Activated naive CD4-positive, alpha-beta T cell treated with anti-CD3 and anti-CD28 coated beads for 36 hours (primary cell): ENCODE measurements around the gene RHOF. TPM values are rescaled to one million over a fixed set of nuclear protein-coding genes. Genes with fewer than 3 reads are reported as not detected.
"Not testable (repeated sequence)": the region's sequence is repeated elsewhere in the genome, so short reads cannot be mapped to it uniquely, and the experiment has no call there.

Experiments used
- CTCF ChIA-PET: fragments of 350-600 bp; sonication (Branson Sonifier 250); formaldehyde crosslinking; loops from one replicate; lab custom pipeline; 2021; ENCODE audit warnings: antibody characterized with exemption; lab: Charles Lee
- DNase-seq: peaks from one replicate; pipeline ENCODE4 v3.0.0-alpha.2; 2020
- H3K27ac Mint-ChIP-seq: one replicate; pipeline ENCODE4 v1.8.0; 2021; ENCODE audit warnings: mild to moderate bottlenecking, mixed read lengths
- H3K27me3 Mint-ChIP-seq: one replicate; pipeline ENCODE4 v1.8.0; 2021; ENCODE audit warnings: low read depth, mixed read lengths
- H3K36me3 Mint-ChIP-seq: one replicate; pipeline ENCODE4 v1.8.0; 2021; ENCODE audit warnings: low read depth, mixed read lengths
- H3K4me1 Mint-ChIP-seq: one replicate; pipeline ENCODE4 v1.8.0; 2021; ENCODE audit warnings: low read depth, mixed read lengths
- H3K4me3 Mint-ChIP-seq: one replicate; pipeline ENCODE4 v1.8.0; 2021; ENCODE audit warnings: mild to moderate bottlenecking, moderate library complexity, mixed read lengths
- H3K9me3 Mint-ChIP-seq: one replicate; pipeline ENCODE4 v1.8.0; 2021; ENCODE audit warnings: mixed read lengths
- intact Hi-C: fragments of 100-400 bp; cut with micrococcal nuclease; formaldehyde crosslinking; loops from one replicate; pipeline ENCODE4 v1.15.1; 2023
- total RNA-seq, 2 experiments: library from RNA; stranded (reverse); gene quantifications; one replicate each; pipeline ENCODE4 v1.2.3, GENCODE V29; 2021

The RHOF gene
- total RNA-seq, 2 experiments from 2014 or later, result 64.4 to 67.5 TPM

DNA sequence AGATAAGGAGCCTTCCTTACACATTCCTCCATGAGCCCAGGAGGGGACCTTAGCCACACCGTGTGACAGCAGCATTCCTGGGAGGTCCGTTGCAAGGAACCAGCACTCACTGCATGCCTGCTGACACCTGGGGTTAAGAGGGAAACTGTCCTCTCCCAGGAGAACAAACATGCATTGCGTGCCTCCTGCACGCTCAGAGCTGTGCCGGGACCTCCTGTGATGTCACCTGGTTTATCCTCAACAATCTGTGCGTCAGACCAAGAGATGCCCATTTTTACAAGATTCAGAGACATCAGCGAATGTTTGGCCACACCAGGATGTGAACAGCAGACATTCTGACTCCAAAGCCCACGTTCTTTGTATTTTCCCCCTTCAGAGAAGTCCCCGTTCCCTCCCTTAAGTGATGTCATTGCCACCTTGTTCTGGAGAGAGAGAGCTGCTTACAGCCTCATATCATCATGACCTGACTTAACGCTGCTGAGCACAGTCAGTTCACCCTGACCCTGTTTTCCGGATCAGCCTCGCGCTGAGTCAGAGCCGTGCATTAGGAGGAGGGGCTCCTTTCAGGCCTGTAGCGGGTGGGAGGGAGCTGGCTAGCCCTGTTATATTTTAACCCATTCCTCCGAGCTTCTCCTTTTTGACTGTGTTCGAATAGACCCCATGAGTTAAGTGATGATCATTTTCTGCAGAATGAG is 44.8 kb downstream of the RHOF start:
- peak; percentile 40 for DNase-seq
- intact Hi-C loops, result no loop called here
- Mint-ChIP-seq H3K27me3 (no peaks in the 10 kb centered on the region), H3K4me3 (no peak overlapping the region), H3K27ac (peak overlapping the region; percentile 37), H3K36me3 (peaks cover 8% of the 10 kb centered on the region), H3K4me1 (peaks cover 6% of the 10 kb centered on the region), H3K9me3 (no peaks in the 10 kb centered on the region)
- CTCF ChIA-PET, result interaction anchor here (0.7 kb wide), 1 partner anchor 44 kb away, joined by 3 read pairs; no protein-coding TSS in a partner anchor

DNA sequence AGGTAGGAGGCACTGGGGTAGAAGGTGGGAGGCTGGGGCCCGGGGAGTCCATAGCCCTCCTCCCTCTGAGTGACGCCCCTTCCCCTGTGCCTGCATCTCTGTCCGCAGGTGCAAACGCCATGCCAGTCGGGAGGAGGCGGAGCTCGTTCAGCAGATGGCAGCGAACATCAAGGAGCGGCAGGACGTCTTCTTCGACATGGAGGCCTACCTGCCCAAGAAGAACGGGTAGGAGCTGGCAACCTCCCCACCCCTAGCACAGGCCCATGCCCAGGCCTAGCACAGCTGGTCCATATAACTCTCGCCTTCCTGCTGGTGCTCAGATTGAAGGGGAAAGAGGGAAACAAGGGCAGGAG is 45.3 kb downstream of the RHOF start:
- H3K27me3 Mint-ChIP-seq, result no peaks in the 10 kb centered on the region
- intact Hi-C loops, result no loop called here
- peaks cover 8% of the 10 kb centered on the region for H3K36me3 Mint-ChIP-seq
- CTCF ChIA-PET, result interaction anchor here (0.6 kb wide), 1 partner anchor 16 kb away, joined by 3 read pairs; no protein-coding TSS in a partner anchor
- H3K9me3 Mint-ChIP-seq, result no peaks in the 10 kb centered on the region
- no peak overlapping the region for H3K4me3 Mint-ChIP-seq
- H3K27ac Mint-ChIP-seq, result no peak overlapping the region
- H3K4me1 Mint-ChIP-seq, result peaks cover 6% of the 10 kb centered on the region
- DNase-seq, result no peak

DNA sequence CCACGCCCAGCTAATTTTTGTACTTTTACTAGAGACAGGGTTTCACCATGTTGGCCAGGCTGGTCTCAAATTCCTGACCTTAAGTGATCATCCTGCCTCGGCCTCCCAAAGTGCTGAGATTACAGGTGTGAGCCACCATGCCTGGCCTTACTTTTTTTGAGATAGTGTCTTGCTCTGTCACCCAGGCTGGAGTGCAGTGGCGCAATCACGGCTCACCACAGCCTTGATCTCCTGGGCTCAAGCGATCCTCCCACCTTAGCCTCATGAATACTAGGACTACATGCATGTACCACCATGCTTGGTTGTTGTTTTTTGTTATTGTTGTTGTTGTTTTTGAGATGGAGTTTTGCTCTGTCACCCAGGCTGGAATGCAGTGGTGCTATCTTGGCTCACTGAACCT is 47.9 kb downstream of the RHOF start:
- H3K36me3 Mint-ChIP-seq, H3K27ac Mint-ChIP-seq, H3K27me3 Mint-ChIP-seq, CTCF ChIA-PET, DNase-seq, H3K4me3 Mint-ChIP-seq, H3K9me3 Mint-ChIP-seq, H3K4me1 Mint-ChIP-seq, intact Hi-C loops: not testable (repeated sequence)

DNA sequence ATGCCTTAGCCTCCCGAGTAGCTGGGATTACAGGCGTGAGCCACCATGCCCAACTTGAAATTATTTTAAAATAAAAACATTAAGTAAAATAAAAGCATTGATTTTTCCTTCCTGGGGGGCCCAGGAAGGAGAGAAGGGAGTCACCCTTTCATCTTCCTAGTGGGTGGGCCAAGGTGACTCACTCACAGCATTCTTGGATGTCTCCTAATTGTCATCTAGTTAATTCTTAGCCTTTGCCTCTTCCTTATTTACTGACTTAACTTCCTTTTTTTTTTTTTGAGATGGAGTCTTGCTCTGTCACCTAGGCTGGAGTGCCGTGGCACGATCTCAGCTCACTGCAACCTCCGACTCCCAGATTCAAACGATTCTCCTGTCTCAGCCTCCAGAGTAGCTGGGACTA is 51.7 kb downstream of the RHOF start:
- H3K27ac Mint-ChIP-seq, result no peak overlapping the region
- intact Hi-C loops, result no loop called here
- H3K9me3 Mint-ChIP-seq, result no peaks in the 10 kb centered on the region
- CTCF ChIA-PET, result interaction anchor here (0.6 to 0.7 kb wide), 2 partner anchors 112 to 235 kb away, joined by 3 to 5 read pairs; no protein-coding TSS in a partner anchor
- H3K27me3 Mint-ChIP-seq, result no peaks in the 10 kb centered on the region
- H3K4me3 Mint-ChIP-seq, result no peak overlapping the region
- no peaks in the 10 kb centered on the region for H3K4me1 Mint-ChIP-seq
- no peaks in the 10 kb centered on the region for H3K36me3 Mint-ChIP-seq
- no peak for DNase-seq

DNA sequence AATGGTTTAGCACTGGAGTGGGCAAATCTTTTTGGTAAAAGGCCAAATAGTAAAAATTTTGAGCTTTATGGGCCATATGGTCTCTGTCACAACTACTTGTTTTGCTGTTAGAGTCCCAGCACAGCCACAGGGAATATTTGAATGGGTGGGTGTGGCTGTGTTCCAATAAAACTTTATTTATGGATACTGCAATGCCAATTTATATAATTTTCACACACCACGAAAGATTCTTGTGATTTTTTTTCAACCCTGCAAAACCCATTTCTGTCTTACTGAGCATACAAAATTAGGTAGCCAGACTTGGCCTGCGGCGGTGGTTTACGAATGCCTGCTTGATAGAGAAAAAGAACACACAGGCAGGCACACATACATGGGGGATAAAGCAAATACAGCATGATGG is 52.6 kb downstream of the RHOF start:
- DNase-seq, result no peak
- intact Hi-C loops, result no loop called here
- Mint-ChIP-seq H3K36me3 (no peaks in the 10 kb centered on the region), H3K4me3 (no peak overlapping the region), H3K4me1 (no peaks in the 10 kb centered on the region), H3K27me3 (no peaks in the 10 kb centered on the region), H3K27ac (no peak overlapping the region), H3K9me3 (no peaks in the 10 kb centered on the region)
- CTCF ChIA-PET, result no interaction called here

DNA sequence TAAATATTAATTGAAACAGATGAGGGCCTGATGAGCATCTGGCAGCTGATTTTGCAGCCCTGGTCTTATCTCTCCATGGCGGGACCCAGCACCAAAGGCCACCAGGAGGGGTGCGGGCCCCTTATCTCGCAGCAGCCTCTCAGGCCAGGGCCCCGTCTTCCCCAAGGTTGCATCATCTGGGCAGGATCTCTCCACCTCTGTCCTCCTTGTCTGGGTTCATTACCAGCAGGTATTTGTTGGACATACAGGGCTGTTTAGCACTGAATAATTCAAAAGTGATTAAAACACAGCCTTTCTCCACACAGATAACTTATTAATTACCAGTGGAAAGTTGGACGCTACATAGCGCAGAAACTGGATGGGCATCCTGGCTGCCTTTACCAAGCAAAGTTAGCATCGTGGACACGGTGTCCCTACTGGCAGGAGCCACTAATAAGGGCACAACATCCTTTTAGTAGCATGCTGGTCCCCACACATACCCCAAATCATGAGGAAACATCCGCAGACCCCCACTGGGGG is 55.1 kb downstream of the RHOF start:
- CTCF ChIA-PET, result no interaction called here
- DNase-seq, result no peak
- H3K4me1 Mint-ChIP-seq, result no peaks in the 10 kb centered on the region
- no peaks in the 10 kb centered on the region for H3K27me3 Mint-ChIP-seq
- no peaks in the 10 kb centered on the region for H3K36me3 Mint-ChIP-seq
- no peak overlapping the region for H3K4me3 Mint-ChIP-seq
- no peak overlapping the region for H3K27ac Mint-ChIP-seq
- H3K9me3 Mint-ChIP-seq, result no peaks in the 10 kb centered on the region
- intact Hi-C loops, result no loop called here

DNA sequence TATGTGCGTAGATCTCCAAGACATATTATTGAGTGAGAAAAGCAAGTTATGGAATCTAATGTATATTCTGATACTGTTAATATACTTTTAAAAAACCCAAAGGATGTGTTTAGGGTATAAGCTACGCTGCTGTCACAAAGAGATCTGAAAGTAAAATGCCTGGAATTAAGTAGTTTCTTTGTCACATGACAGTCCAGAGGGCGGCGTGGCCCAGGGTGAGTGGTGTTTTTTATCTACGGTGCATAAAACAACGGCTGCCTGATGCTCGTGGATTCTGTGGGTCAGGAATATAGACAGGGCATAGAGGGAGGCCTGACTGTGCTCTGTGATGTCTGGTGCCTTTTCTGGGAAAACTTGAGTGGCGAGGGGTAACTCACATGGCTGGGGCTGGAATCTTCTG is 59.6 kb downstream of the RHOF start:
- H3K27ac Mint-ChIP-seq, result no peak overlapping the region
- H3K4me1 Mint-ChIP-seq, result no peaks in the 10 kb centered on the region
- no peaks in the 10 kb centered on the region for H3K36me3 Mint-ChIP-seq
- no peak overlapping the region for H3K4me3 Mint-ChIP-seq
- H3K27me3 Mint-ChIP-seq, result no peaks in the 10 kb centered on the region
- intact Hi-C loops, result no loop called here
- no peaks in the 10 kb centered on the region for H3K9me3 Mint-ChIP-seq
- CTCF ChIA-PET, result no interaction called here
- no peak for DNase-seq

DNA sequence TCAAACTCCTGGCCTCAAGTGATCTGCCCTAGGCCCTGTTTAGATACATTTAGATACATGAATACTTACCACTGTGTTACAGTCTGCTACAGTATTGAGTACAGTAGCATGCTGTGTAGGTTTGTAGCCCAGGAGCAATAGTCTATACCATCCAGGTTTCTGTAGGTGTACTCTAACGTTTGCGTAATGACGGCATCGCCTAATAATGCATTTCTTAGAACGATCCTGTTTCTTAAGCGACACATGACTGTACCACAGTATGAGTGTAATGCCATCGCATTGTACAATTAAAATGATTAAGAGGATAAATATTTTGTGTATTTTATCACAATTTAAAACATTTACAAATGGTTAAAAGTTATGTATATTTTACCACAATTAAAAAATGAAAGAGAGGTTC is 62.0 kb downstream of the RHOF start:
- CTCF ChIA-PET, result interaction anchor here (0.7 kb wide), 1 partner anchor 16 kb away, joined by 3 read pairs; no protein-coding TSS in a partner anchor
- Mint-ChIP-seq H3K9me3 (no peaks in the 10 kb centered on the region), H3K27me3 (no peaks in the 10 kb centered on the region), H3K27ac (no peak overlapping the region), H3K4me1 (no peaks in the 10 kb centered on the region), H3K36me3 (no peaks in the 10 kb centered on the region), H3K4me3 (no peak overlapping the region)
- DNase-seq, result no peak
- intact Hi-C loops, result no loop called here

DNA sequence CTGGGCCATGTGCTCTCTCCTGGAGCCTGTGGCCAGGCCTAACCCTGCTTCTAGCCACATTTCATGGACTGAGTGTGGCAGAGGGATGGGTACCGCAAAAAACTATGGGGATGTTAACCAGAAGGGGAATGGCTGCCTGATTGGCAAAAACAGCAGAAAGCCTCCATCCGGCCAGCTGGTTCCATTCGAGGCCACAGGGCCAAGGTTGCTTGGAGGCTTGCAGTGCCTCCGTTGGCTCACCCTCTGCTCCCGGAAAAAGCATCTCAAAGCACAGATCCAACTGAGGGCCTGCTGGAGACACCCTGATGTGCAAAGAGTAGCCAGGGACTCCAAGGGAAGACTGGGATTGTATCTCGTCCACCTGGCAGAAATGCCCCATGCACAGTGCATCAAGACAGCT is 64.5 kb downstream of the RHOF start:
- Mint-ChIP-seq H3K27me3 (no peaks in the 10 kb centered on the region), H3K9me3 (no peaks in the 10 kb centered on the region), H3K4me1 (no peaks in the 10 kb centered on the region), H3K4me3 (no peak overlapping the region), H3K36me3 (peaks cover 7% of the 10 kb centered on the region), H3K27ac (peak overlapping the region; percentile 30)
- intact Hi-C loops, result no loop called here
- CTCF ChIA-PET, result no interaction called here
- no peak for DNase-seq

Other genes with a start within 250 kb of the RHOF start
- gene KDM2B, start 212.7 kb downstream of the RHOF start, total RNA-seq, result 10 to 100 TPM; 22.7 to 23.8 TPM
- gene ORAI1, start 167.2 kb downstream of the RHOF start, total RNA-seq, result 10 to 100 TPM; 21.1 to 21.8 TPM
- gene MORN3, start 124.0 kb downstream of the RHOF start, total RNA-seq, result 1 to 10 TPM; 2.6 to 2.9 TPM
- 1 to 10 TPM; 5.5 to 6.3 TPM for gene TMEM120B, start 80.9 kb downstream of the RHOF start, total RNA-seq
- gene SETD1B, start 10.3 kb upstream of the RHOF start, total RNA-seq, result 1 to 10 TPM; 8.2 to 8.3 TPM
- gene HPD, start 65.2 kb upstream of the RHOF start, total RNA-seq, result not detected
- 10 to 100 TPM; 56.6 to 60.6 TPM for gene PSMD9, start 95.1 kb upstream of the RHOF start, total RNA-seq
- gene CFAP251, start 124.9 kb upstream of the RHOF start, total RNA-seq, result under 1 TPM; 0.20 to 0.62 TPM
- 1 to 10 TPM; 6.1 to 6.2 TPM for gene BCL7A, start 228.2 kb upstream of the RHOF start, total RNA-seq